Measurements from ENCODE around the gene CALU.

The CALU gene
- total RNA-seq = 47.7 to 82.3 (median 53.1) reads per million in 3 donors

DNA sequence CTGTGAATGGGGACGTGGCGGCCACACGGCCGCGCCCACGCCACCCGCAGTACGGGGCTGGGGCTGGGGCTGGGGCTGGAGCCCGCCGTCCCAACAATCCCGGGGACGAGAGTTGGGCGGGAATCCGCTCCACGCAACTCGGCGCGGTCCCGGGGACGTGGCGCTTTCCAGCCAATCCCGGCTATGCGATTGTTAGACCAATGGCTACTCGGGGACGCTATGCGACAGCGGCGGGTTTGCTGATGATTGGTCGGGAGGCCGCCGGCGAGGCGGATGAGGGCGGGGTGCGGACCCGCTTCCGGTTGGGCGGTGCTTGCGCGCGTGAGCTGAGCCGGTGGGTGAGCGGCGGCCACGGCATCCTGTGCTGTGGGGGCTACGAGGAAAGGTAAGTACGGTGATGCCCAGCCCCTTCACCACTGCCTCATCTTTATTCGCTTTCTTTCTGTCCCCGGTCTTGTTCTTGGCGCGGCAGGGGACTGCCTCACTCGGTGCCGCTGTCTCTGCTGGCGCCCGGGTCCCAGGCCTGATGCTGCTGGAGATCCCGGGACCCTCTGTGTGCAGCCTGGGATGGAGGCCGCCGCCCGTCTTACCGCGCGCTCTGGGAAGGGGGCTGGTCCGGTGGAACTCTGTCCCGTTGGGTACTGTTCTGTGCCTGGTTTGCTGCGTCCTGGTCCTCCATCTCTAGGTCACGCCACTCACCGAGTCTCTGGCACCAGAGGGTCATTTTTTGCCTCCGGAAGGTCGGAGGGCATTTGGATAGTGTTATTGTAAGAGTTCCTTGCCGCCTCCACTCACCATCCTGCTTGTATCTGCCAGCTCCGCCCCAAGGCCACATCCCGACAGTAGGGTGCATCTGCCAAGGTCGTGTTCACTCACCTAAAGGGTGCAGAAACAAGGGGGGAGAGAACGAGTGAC, at the start of gene CALU:
TSS of gene CALU (plus strand) at position 312 of the 915 bp plus-strand sequence. CDS start 9,225 bp downstream, outside the sequence.
- Histone ChIP-seq H3K27me3 (replicated peaks; ENCODE audit: control insufficient read depth, insufficient read depth, low read length, poor library complexity, severe bottlenecking) (no peaks in the 10 kb centered on the region), H3K4me3 (ENCODE audit: insufficient read depth, low read depth, low read length, poor library complexity, severe bottlenecking) (peak within 1 kb of the TSS; percentile 97), H3K36me3 (ENCODE audit: control insufficient read depth, insufficient read depth, low read length) (no peaks in the 10 kb centered on the region), H3K9me3 (ENCODE audit: control insufficient read depth, low read length) (no peaks in the 10 kb centered on the region), H3K4me1 (ENCODE audit: control insufficient read depth, insufficient read depth, low read length, poor library complexity, severe bottlenecking) (peaks cover 14% of the 10 kb centered on the region), H3K27ac (ENCODE audit: insufficient read depth, low read length, poor library complexity, severe bottlenecking) (peak within 1 kb of the TSS; percentile 81)
- peak; percentile 89 to 92 (median 92) for DNase-seq

DNA sequence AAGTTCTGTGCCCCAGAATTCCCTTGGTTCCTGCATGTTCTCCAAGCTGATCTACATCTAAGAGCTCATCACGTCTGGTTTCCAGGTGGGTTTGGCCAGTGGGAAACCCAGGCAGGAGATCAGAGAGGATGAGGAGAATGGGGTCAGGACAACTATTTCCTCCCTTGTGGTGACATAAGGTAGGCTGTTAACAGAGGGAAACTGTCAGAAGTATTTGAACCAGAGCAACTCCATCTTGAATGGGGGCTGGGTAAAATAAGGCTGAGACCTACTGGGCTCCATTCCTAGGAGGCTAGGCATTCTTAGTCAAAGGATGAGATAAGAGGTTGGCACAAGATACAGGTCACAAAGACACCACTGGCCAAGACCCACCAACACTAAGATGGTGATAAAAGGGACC, 47.9 kb upstream of the CALU start:
- Histone ChIP-seq H3K27ac (ENCODE audit: insufficient read depth, low read length, poor library complexity, severe bottlenecking) (no peak overlapping the region), H3K4me3 (ENCODE audit: insufficient read depth, low read depth, low read length, poor library complexity, severe bottlenecking) (no peak overlapping the region), H3K9me3 (ENCODE audit: control insufficient read depth, low read length) (no peaks in the 10 kb centered on the region), H3K27me3 (replicated peaks; ENCODE audit: control insufficient read depth, insufficient read depth, low read length, poor library complexity, severe bottlenecking) (no peaks in the 10 kb centered on the region), H3K4me1 (ENCODE audit: control insufficient read depth, insufficient read depth, low read length, poor library complexity, severe bottlenecking) (no peaks in the 10 kb centered on the region), H3K36me3 (ENCODE audit: control insufficient read depth, insufficient read depth, low read length) (no peaks in the 10 kb centered on the region)
- no peak for DNase-seq

DNA sequence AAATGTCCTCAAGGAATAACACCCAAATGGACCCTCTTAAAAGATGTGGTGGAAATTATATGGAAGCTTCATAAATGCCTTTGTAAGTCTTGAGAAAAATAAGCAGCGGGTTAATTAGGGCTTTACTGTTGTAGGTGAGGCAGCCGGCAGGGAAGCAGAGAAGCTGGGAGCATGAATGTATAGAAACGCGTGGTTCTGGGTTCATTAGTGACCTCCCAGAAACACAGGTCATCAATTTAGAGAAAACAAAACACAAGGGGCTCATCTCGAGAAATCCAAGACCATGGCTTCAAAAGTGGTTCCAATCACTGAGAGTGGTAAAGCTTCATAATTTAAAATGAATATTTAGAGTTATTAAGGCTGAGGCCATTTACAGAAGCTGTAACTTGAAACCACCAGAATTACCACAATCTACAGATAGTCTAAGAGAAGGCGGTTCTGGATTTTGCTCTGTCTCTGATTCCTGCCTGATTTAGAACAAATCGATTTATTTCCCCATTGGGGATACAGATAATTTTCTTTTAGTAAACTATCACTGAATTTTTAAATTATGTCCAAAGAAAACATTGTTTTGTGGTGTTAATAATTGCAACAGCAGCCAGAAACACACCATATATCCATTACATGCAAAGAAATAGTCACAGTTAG, 46.4 kb upstream of the CALU start:
- no peak for DNase-seq
- H3K9me3 ChIP-seq (ENCODE audit: control insufficient read depth, low read length) = no peaks in the 10 kb centered on the region
- H3K36me3 ChIP-seq (ENCODE audit: control insufficient read depth, insufficient read depth, low read length) = no peaks in the 10 kb centered on the region
- H3K27ac ChIP-seq (ENCODE audit: insufficient read depth, low read length, poor library complexity, severe bottlenecking) = no peak overlapping the region
- H3K27me3 ChIP-seq (replicated peaks; ENCODE audit: control insufficient read depth, insufficient read depth, low read length, poor library complexity, severe bottlenecking) = peaks cover 11% of the 10 kb centered on the region
- H3K4me3 ChIP-seq (ENCODE audit: insufficient read depth, low read depth, low read length, poor library complexity, severe bottlenecking) = no peak overlapping the region
- H3K4me1 ChIP-seq (ENCODE audit: control insufficient read depth, insufficient read depth, low read length, poor library complexity, severe bottlenecking) = peaks cover 4% of the 10 kb centered on the region

DNA sequence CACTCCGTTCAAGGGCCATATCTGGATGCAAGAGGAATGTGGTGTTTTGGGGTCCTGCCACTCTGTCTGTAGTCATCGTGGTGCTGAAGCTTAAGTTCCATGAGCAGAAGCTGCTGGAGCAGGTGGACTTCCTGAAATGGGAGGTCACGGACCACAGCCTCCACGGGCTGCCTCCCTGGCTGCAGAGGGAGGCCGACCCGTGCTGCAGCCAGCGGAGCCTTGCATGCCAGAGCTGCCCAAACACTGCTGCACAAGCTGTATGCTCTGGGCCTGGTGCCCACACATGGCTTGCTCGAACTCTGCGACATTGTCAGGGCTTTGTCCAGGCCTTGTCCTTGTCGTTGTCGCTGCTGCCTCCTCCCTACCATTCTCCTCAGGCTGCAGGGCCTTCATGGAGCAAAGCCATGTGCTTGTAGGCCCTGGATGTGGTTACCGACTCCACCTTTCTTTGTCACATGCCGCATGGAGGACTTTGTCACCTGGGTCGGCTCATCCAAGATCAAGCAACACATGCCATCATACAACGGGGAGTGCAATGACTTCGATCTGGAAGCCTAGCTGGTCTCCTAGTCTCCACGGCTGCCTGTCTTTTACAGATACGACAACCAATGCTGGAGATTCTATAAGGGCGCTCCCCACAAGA, 45.7 kb upstream of the CALU start:
- DNase-seq = no peak
- no peak overlapping the region for H3K4me3 ChIP-seq (ENCODE audit: insufficient read depth, low read depth, low read length, poor library complexity, severe bottlenecking)
- peaks cover 17% of the 10 kb centered on the region for H3K27me3 ChIP-seq (replicated peaks; ENCODE audit: control insufficient read depth, insufficient read depth, low read length, poor library complexity, severe bottlenecking)
- H3K36me3 ChIP-seq (ENCODE audit: control insufficient read depth, insufficient read depth, low read length) = no peaks in the 10 kb centered on the region
- peaks cover 4% of the 10 kb centered on the region for H3K4me1 ChIP-seq (ENCODE audit: control insufficient read depth, insufficient read depth, low read length, poor library complexity, severe bottlenecking)
- H3K9me3 ChIP-seq (ENCODE audit: control insufficient read depth, low read length) = no peaks in the 10 kb centered on the region
- no peak overlapping the region for H3K27ac ChIP-seq (ENCODE audit: insufficient read depth, low read length, poor library complexity, severe bottlenecking)

DNA sequence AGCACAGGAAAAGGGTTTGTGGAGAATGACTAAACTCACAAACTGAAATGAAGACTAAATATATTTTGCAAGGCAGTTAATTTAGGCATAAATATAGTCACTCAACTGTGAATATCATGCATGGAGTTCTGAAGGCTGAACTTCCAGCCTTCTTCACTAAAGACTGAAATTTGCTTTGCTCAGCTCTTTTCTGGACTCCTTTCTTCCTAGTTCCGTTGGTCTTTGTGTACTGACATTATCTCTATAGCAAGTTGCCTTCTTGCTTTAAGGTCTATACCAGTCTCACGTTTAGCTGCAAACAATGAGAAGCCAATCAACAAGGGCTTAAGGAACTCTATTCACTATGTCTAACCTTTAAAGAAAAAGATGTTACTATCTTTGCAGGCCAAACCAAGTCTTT, 44.4 kb upstream of the CALU start:
- Histone ChIP-seq H3K27me3 (replicated peaks; ENCODE audit: control insufficient read depth, insufficient read depth, low read length, poor library complexity, severe bottlenecking) (peaks cover 18% of the 10 kb centered on the region), H3K4me3 (ENCODE audit: insufficient read depth, low read depth, low read length, poor library complexity, severe bottlenecking) (no peak overlapping the region)

DNA sequence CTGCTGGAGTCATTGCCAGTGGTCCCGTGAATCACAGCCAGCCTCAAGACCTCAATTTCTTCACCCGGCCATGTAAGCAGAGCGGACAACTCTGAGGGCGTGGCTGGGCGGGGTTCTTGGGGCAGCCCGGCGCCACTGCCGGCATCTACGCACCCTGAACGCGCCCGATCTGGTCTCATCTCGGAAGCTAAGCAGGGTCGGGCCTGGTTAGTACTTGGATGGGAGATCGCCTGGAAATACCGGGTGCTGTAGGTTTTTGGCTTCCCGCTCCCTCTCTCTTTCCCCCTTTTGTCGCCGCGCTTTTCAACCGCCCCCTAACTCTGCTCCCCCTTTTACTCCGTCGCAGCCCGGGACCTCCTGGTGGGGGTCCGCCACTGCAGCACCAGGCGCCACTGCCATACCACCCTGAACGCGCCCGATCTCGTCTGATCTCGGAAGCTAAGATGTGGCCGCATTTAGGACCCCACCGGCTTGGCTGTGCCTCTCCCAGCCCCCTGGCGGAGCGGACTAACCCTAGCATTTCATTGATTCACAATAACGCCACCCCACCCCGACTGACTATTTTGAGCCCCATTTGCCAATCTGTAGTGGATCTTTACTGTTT, 41.8 kb upstream of the CALU start:
- H3K4me3 ChIP-seq (ENCODE audit: insufficient read depth, low read depth, low read length, poor library complexity, severe bottlenecking) = no peak overlapping the region
- peaks cover 4% of the 10 kb centered on the region for H3K4me1 ChIP-seq (ENCODE audit: control insufficient read depth, insufficient read depth, low read length, poor library complexity, severe bottlenecking)
- no peaks in the 10 kb centered on the region for H3K9me3 ChIP-seq (ENCODE audit: control insufficient read depth, low read length)
- H3K27ac ChIP-seq (ENCODE audit: insufficient read depth, low read length, poor library complexity, severe bottlenecking) = no peak overlapping the region
- no peaks in the 10 kb centered on the region for H3K36me3 ChIP-seq (ENCODE audit: control insufficient read depth, insufficient read depth, low read length)
- peak; percentile 3 to 13 (median 9) for DNase-seq
- H3K27me3 ChIP-seq (replicated peaks; ENCODE audit: control insufficient read depth, insufficient read depth, low read length, poor library complexity, severe bottlenecking) = peaks cover 18% of the 10 kb centered on the region

More for the DNA sequence above, 44.4 kb upstream of the CALU start:
- no peak for DNase-seq
- Histone ChIP-seq H3K9me3 (ENCODE audit: control insufficient read depth, low read length) (no peaks in the 10 kb centered on the region), H3K27ac (ENCODE audit: insufficient read depth, low read length, poor library complexity, severe bottlenecking) (no peak overlapping the region), H3K4me1 (ENCODE audit: control insufficient read depth, insufficient read depth, low read length, poor library complexity, severe bottlenecking) (peaks cover 4% of the 10 kb centered on the region), H3K36me3 (ENCODE audit: control insufficient read depth, insufficient read depth, low read length) (no peaks in the 10 kb centered on the region)

DNA sequence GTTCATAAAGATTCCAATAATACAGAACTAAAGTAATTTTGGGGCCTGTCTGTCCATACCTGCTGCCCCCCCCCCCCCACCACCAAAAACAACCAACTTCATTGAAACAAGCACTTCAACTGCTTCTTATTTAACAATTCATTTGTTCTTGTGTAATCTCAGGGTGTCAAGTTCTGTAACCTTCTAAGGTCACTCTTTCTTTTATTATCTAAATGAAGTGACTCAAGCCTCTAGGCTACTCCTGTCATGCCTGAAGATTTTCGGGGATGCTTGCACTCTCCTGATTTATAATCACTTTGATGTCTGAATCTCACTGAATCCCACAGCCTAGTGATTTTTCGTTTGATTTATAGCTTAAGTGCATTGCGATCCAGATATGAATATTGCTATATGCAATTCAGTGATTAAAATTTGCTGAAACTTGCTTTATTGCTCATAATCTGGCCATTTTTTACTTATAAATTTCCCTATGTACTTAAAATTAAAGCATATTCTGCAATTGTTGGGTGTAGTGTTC, 39.9 kb upstream of the CALU start:
- Histone ChIP-seq H3K4me3 (ENCODE audit: insufficient read depth, low read depth, low read length, poor library complexity, severe bottlenecking) (no peak overlapping the region), H3K4me1 (ENCODE audit: control insufficient read depth, insufficient read depth, low read length, poor library complexity, severe bottlenecking) (peaks cover 4% of the 10 kb centered on the region), H3K27me3 (replicated peaks; ENCODE audit: control insufficient read depth, insufficient read depth, low read length, poor library complexity, severe bottlenecking) (peaks cover 18% of the 10 kb centered on the region)

DNA sequence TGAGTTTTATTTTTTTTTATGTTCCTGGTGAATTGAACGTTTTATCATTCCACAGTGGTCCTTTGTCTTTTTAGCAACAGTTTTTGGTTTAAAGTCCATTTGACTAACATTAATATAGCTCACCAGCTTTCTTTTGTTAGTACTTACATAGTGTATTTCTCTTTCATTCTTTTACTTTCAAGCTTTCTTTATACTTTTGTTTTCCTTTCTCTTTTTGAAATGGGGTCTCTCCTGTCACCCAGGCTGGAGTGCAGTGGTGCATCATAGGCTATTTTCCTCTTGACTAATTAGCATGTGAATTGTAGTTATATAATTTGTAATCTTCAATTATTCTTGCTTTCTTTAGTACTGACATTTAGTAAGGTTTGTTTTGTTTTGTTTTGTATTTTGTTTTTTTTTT, 39.3 kb upstream of the CALU start:
- no peak for DNase-seq
- Histone ChIP-seq H3K36me3 (ENCODE audit: control insufficient read depth, insufficient read depth, low read length) (no peaks in the 10 kb centered on the region), H3K4me1 (ENCODE audit: control insufficient read depth, insufficient read depth, low read length, poor library complexity, severe bottlenecking) (peaks cover 4% of the 10 kb centered on the region), H3K27ac (ENCODE audit: insufficient read depth, low read length, poor library complexity, severe bottlenecking) (no peak overlapping the region), H3K9me3 (ENCODE audit: control insufficient read depth, low read length) (no peaks in the 10 kb centered on the region), H3K27me3 (replicated peaks; ENCODE audit: control insufficient read depth, insufficient read depth, low read length, poor library complexity, severe bottlenecking) (peaks cover 18% of the 10 kb centered on the region), H3K4me3 (ENCODE audit: insufficient read depth, low read depth, low read length, poor library complexity, severe bottlenecking) (no peak overlapping the region)

More for the DNA sequence above, 39.9 kb upstream of the CALU start:
- DNase-seq = no peak
- H3K27ac ChIP-seq (ENCODE audit: insufficient read depth, low read length, poor library complexity, severe bottlenecking) = no peak overlapping the region
- H3K9me3 ChIP-seq (ENCODE audit: control insufficient read depth, low read length) = no peaks in the 10 kb centered on the region
- H3K36me3 ChIP-seq (ENCODE audit: control insufficient read depth, insufficient read depth, low read length) = no peaks in the 10 kb centered on the region

DNA sequence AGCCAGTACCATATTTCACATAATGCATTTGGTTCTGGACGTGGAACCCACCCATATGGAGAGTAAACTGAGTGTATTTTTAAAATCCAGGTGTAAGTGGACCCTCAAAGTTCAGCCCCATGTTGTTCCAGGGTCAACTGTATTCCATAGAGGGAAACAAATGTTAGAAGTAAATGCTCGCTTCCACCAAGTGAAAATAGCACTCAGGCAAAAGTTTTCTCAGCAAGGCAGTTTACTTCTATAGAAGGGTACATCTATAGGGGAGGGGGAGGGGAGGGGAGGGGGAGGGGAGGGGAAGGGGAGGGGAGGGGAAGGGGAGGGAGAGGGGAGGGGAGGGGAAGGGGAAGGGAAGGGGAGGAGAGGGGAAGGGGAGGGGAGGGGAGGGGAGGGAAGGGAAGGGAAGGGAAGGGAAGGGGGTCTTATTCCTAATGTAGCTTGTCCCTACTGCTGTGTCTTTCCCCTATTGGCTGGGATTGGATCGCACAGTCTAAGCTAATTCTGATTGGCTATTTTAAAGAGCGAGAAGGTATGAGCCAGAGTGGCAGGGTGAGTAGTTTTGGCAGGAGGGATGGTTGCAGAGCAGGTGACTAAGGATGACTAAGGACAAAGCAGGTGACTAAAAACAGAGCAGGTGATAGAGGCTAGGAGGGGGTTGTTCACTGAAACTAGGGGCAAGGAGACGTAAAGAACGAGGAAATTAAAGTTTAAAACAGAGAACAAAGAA, 37.9 kb upstream of the CALU start:
- H3K4me3 ChIP-seq (ENCODE audit: insufficient read depth, low read depth, low read length, poor library complexity, severe bottlenecking) = no peak overlapping the region
- H3K9me3 ChIP-seq (ENCODE audit: control insufficient read depth, low read length) = no peaks in the 10 kb centered on the region
- no peaks in the 10 kb centered on the region for H3K36me3 ChIP-seq (ENCODE audit: control insufficient read depth, insufficient read depth, low read length)
- DNase-seq = no peak
- H3K27me3 ChIP-seq (replicated peaks; ENCODE audit: control insufficient read depth, insufficient read depth, low read length, poor library complexity, severe bottlenecking) = peaks cover 18% of the 10 kb centered on the region
- H3K27ac ChIP-seq (ENCODE audit: insufficient read depth, low read length, poor library complexity, severe bottlenecking) = no peak overlapping the region
- H3K4me1 ChIP-seq (ENCODE audit: control insufficient read depth, insufficient read depth, low read length, poor library complexity, severe bottlenecking) = peaks cover 4% of the 10 kb centered on the region

All from effector memory CD4-positive, alpha-beta T cell (primary cell).